ENCODE measurements around the gene STARD10. TPM values are rescaled to one million over a fixed set of nuclear protein-coding genes. Genes with fewer than 3 reads are reported as not detected.

STARD10 gene
- total and polyA plus RNA-seq, 2 experiments from 2014 or later: 16.6 to 20.5 TPM

- H3K4me1 Mint-ChIP-seq: peaks cover 36% of the 10 kb centered on the region
- TF ChIP-seq ZNF331 (CRISPR knock-in tag; IDR thresholded peaks at IDR 0.05; ENCODE audit: low read depth) (no peak), ETS1 (IDR thresholded peaks at IDR 0.05) (no peak), ZNF114 (CRISPR knock-in tag; IDR thresholded peaks at IDR 0.05) (no peak), POLR2AphosphoS5 (IDR thresholded peaks at IDR 0.05; ENCODE audit: low read depth) (no peak), NANOG (IDR thresholded peaks at IDR 0.05; ENCODE audit: borderline replicate concordance) (no peak), CREB1 (CRISPR knock-in tag; IDR thresholded peaks at IDR 0.05; ENCODE audit: low read depth) (no peak), STAT1 (IDR thresholded peaks at IDR 0.05; ENCODE audit: unreplicated experiment) (no peak), EZH2phosphoT487 (IDR thresholded peaks at IDR 0.05; ENCODE audit: unreplicated experiment) (no peak), EZH2 (IDR thresholded peaks at IDR 0.05; ENCODE audit: low read depth, unreplicated experiment) (no peak), JUNB (IDR thresholded peaks at IDR 0.05; ENCODE audit: unreplicated experiment) (no peak)
- TF ChIP-seq, protein P1, sequence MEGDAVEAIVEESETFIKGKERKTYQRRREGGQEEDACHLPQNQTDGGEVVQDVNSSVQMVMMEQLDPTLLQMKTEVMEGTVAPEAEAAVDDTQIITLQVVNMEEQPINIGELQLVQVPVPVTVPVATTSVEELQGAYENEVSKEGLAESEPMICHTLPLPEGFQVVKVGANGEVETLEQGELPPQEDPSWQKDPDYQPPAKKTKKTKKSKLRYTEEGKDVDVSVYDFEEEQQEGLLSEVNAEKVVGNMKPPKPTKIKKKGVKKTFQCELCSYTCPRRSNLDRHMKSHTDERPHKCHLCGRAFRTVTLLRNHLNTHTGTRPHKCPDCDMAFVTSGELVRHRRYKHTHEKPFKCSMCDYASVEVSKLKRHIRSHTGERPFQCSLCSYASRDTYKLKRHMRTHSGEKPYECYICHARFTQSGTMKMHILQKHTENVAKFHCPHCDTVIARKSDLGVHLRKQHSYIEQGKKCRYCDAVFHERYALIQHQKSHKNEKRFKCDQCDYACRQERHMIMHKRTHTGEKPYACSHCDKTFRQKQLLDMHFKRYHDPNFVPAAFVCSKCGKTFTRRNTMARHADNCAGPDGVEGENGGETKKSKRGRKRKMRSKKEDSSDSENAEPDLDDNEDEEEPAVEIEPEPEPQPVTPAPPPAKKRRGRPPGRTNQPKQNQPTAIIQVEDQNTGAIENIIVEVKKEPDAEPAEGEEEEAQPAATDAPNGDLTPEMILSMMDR (conservative IDR thresholded peaks at IDR 0.05; ENCODE audit: low read depth in 2 of 2): no peak
- TF ChIP-seq, protein P2, sequence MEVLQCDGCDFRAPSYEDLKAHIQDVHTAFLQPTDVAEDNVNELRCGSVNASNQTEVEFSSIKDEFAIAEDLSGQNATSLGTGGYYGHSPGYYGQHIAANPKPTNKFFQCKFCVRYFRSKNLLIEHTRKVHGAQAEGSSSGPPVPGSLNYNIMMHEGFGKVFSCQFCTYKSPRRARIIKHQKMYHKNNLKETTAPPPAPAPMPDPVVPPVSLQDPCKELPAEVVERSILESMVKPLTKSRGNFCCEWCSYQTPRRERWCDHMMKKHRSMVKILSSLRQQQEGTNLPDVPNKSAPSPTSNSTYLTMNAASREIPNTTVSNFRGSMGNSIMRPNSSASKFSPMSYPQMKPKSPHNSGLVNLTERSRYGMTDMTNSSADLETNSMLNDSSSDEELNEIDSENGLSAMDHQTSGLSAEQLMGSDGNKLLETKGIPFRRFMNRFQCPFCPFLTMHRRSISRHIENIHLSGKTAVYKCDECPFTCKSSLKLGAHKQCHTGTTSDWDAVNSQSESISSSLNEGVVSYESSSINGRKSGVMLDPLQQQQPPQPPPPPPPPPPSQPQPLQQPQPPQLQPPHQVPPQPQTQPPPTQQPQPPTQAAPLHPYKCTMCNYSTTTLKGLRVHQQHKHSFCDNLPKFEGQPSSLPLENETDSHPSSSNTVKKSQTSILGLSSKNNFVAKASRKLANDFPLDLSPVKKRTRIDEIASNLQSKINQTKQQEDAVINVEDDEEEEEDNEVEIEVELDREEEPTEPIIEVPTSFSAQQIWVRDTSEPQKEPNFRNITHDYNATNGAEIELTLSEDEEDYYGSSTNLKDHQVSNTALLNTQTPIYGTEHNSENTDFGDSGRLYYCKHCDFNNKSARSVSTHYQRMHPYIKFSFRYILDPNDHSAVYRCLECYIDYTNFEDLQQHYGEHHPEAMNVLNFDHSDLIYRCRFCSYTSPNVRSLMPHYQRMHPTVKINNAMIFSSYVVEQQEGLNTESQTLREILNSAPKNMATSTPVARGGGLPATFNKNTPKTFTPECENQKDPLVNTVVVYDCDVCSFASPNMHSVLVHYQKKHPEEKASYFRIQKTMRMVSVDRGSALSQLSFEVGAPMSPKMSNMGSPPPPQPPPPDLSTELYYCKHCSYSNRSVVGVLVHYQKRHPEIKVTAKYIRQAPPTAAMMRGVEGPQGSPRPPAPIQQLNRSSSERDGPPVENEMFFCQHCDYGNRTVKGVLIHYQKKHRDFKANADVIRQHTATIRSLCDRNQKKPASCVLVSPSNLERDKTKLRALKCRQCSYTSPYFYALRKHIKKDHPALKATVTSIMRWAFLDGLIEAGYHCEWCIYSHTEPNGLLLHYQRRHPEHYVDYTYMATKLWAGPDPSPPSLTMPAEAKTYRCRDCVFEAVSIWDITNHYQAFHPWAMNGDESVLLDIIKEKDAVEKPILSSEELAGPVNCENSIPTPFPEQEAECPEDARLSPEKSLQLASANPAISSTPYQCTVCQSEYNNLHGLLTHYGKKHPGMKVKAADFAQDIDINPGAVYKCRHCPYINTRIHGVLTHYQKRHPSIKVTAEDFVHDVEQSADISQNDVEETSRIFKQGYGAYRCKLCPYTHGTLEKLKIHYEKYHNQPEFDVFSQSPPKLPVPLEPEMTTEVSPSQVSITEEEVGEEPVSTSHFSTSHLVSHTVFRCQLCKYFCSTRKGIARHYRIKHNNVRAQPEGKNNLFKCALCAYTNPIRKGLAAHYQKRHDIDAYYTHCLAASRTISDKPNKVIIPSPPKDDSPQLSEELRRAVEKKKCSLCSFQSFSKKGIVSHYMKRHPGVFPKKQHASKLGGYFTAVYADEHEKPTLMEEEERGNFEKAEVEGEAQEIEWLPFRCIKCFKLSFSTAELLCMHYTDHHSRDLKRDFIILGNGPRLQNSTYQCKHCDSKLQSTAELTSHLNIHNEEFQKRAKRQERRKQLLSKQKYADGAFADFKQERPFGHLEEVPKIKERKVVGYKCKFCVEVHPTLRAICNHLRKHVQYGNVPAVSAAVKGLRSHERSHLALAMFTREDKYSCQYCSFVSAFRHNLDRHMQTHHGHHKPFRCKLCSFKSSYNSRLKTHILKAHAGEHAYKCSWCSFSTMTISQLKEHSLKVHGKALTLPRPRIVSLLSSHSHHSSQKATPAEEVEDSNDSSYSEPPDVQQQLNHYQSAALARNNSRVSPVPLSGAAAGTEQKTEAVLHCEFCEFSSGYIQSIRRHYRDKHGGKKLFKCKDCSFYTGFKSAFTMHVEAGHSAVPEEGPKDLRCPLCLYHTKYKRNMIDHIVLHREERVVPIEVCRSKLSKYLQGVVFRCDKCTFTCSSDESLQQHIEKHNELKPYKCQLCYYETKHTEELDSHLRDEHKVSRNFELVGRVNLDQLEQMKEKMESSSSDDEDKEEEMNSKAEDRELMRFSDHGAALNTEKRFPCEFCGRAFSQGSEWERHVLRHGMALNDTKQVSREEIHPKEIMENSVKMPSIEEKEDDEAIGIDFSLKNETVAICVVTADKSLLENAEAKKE (CRISPR knock-in tag; IDR thresholded peaks at IDR 0.05): no peak
- TF ChIP-seq, protein P3, sequence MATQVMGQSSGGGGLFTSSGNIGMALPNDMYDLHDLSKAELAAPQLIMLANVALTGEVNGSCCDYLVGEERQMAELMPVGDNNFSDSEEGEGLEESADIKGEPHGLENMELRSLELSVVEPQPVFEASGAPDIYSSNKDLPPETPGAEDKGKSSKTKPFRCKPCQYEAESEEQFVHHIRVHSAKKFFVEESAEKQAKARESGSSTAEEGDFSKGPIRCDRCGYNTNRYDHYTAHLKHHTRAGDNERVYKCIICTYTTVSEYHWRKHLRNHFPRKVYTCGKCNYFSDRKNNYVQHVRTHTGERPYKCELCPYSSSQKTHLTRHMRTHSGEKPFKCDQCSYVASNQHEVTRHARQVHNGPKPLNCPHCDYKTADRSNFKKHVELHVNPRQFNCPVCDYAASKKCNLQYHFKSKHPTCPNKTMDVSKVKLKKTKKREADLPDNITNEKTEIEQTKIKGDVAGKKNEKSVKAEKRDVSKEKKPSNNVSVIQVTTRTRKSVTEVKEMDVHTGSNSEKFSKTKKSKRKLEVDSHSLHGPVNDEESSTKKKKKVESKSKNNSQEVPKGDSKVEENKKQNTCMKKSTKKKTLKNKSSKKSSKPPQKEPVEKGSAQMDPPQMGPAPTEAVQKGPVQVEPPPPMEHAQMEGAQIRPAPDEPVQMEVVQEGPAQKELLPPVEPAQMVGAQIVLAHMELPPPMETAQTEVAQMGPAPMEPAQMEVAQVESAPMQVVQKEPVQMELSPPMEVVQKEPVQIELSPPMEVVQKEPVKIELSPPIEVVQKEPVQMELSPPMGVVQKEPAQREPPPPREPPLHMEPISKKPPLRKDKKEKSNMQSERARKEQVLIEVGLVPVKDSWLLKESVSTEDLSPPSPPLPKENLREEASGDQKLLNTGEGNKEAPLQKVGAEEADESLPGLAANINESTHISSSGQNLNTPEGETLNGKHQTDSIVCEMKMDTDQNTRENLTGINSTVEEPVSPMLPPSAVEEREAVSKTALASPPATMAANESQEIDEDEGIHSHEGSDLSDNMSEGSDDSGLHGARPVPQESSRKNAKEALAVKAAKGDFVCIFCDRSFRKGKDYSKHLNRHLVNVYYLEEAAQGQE (IDR thresholded peaks at IDR 0.05; ENCODE audit: unreplicated experiment): no peak
- Histone ChIP-seq H3K27ac (ENCODE audit: low read depth) (no peak overlapping the region), H4K20me1 (replicated peaks; ENCODE audit: insufficient read depth) (peaks cover 23% of the 10 kb centered on the region), H3K9me2 (ENCODE audit: insufficient read depth) (no peaks in the 10 kb centered on the region), H3K27me3 (ENCODE audit: insufficient read depth) (no peaks in the 10 kb centered on the region), H3K36me3 (ENCODE audit: insufficient read depth) (no peaks in the 10 kb centered on the region; the same call in 1 of the 2 replicates), H3K4me3 (no peak overlapping the region), H3K4me2 (no peak overlapping the region), H2AFZ (no peak overlapping the region), H3K79me2 (replicated peaks; ENCODE audit: insufficient read depth) (peaks cover 1% of the 10 kb centered on the region; the same call in 1 of the 2 replicates), H3K4me1 (ENCODE audit: insufficient read depth) (peaks cover 7% of the 10 kb centered on the region), H3F3A (replicated peaks; ENCODE audit: low read depth) (no peaks in the 10 kb centered on the region)
- peaks cover 13% of the 10 kb centered on the region for H3K27me3 Mint-ChIP-seq (ENCODE audit: insufficient read depth, low read depth, poor library complexity)
- ATAC-seq (no peak), DNase-seq (ENCODE audit: low spot score) (no peak)
- no peak overlapping the region for H3K27ac Mint-ChIP-seq
- no peak overlapping the region for H3K4me3 Mint-ChIP-seq
- no peaks in the 10 kb centered on the region; the same call in 2 of the 3 replicates for H3K9me3 Mint-ChIP-seq
- H3K36me3 Mint-ChIP-seq (ENCODE audit: low read depth): peaks cover 31% of the 10 kb centered on the region
Measured at GRCh38 chr11:72711141-72711540, 82.7 kb downstream of the STARD10 start.

Data from GM23338 (cell line).